Muscle of leg (tissue), 11 donors: ENCODE data around the gene DUOX1. TPM values are rescaled to one million over a fixed set of nuclear protein-coding genes. Genes with fewer than 3 reads are reported as not detected.

Experiments
- DNase-seq: peaks from one replicate; pipeline ENCODE4 v3.0.0; 2013
- H3K27ac ChIP-seq: one replicate; pipeline ENCODE4 v1.5.1; 2013; ENCODE audit warnings: mild to moderate bottlenecking, low read length, control low read depth
- H3K27me3 ChIP-seq: one replicate; pipeline ENCODE4 v1.6.1; 2013; ENCODE audit warnings: low read length; ENCODE audit not compliant: control insufficient read depth, insufficient read depth
- H3K36me3 ChIP-seq: one replicate; pipeline ENCODE4 v1.6.1; 2013; ENCODE audit warnings: low read length; ENCODE audit not compliant: control insufficient read depth, insufficient read depth
- H3K4me1 ChIP-seq: one replicate; pipeline ENCODE4 v1.6.1; 2013; ENCODE audit warnings: low read length; ENCODE audit not compliant: control insufficient read depth, insufficient read depth
- H3K4me3 ChIP-seq: one replicate; pipeline ENCODE4 v1.5.1; 2013; ENCODE audit warnings: low read length, control low read depth
- H3K9me3 ChIP-seq: replicated peaks from 2 replicates; pipeline ENCODE4 v1.6.1; 2013; ENCODE audit warnings: low read depth, low read length; ENCODE audit not compliant: control insufficient read depth
- WGBS: methylation state at CpG from one replicate; pipeline ENCODE4 v1.1.5; 2013; ENCODE audit warnings: missing lambda C conversion rate; ENCODE audit not compliant: insufficient coverage; 5-methylcytosine and 5-hydroxymethylcytosine counted together
- polyA plus RNA-seq, 8 donors: library from polyadenylated mRNA; unstranded; fragments of 120-200 nt; gene quantifications; one replicate each; pipeline versions ENCODE4 v1.2.1 to v1.2.3, GENCODE V29; 2013; ENCODE audit warnings: inconsistent platforms in 1 of 8, low replicate concordance in 1 of 8; ENCODE audit not compliant: insufficient read length in 8 of 8, insufficient read depth in 1 of 8
- total RNA-seq: library from RNA; stranded (reverse); fragments of 120-200 nt; gene quantifications from one replicate; pipeline ENCODE4 v1.2.4, GENCODE V29; 2013

Gene DUOX1
- total and polyA plus RNA-seq, 9 donors, result 0.04 to 3.2 (median 1.4) TPM

- H3K4me1 ChIP-seq, result peaks cover 22% of the 10 kb centered on the region
- H3K27me3 ChIP-seq, result peaks cover 83% of the 10 kb centered on the region
- DNase-seq, result no peak
- no peak overlapping the region for H3K27ac ChIP-seq
- no peak overlapping the region for H3K4me3 ChIP-seq
- H3K36me3 ChIP-seq, result no peaks in the 10 kb centered on the region
- H3K9me3 ChIP-seq, result no peaks in the 10 kb centered on the region
- no CpG with 5 or more reads among the region's 2 CpGs for WGBS
Measured at GRCh38 chr15:45114751-45115085, 15.1 kb upstream of the DUOX1 start.

- 26% methylated on average over 6 of the region's 7 CpGs for whole genome bisulfite sequencing
- Histone ChIP-seq H3K4me3 (no peak overlapping the region), H3K4me1 (peaks cover 22% of the 10 kb centered on the region), H3K36me3 (no peaks in the 10 kb centered on the region), H3K27ac (no peak overlapping the region), H3K9me3 (no peaks in the 10 kb centered on the region), H3K27me3 (peaks cover 78% of the 10 kb centered on the region)
- no peak for DNase-seq
Measured at GRCh38 chr15:45115312-45115820, 14.4 kb upstream of the DUOX1 start.

- Histone ChIP-seq H3K36me3 (no peaks in the 10 kb centered on the region), H3K9me3 (no peaks in the 10 kb centered on the region), H3K27ac (no peak overlapping the region), H3K4me3 (no peak overlapping the region), H3K4me1 (peaks cover 22% of the 10 kb centered on the region), H3K27me3 (peaks cover 78% of the 10 kb centered on the region)
- no peak for DNase-seq
- 6% methylated on average over 11 of the region's 19 CpGs for WGBS
Measured at GRCh38 chr15:45116006-45116481, 13.8 kb upstream of the DUOX1 start.

- H3K4me3 ChIP-seq, result no peak overlapping the region
- no peak overlapping the region for H3K27ac ChIP-seq
- WGBS, result 3% methylated on average over 63 of the region's 65 CpGs
- no peak for DNase-seq
- H3K9me3 ChIP-seq, result no peaks in the 10 kb centered on the region
- H3K4me1 ChIP-seq, result peaks cover 22% of the 10 kb centered on the region
- peaks cover 77% of the 10 kb centered on the region for H3K27me3 ChIP-seq
- no peaks in the 10 kb centered on the region for H3K36me3 ChIP-seq
Measured at GRCh38 chr15:45116482-45117307, 13.1 kb upstream of the DUOX1 start.

- no peak overlapping the region for H3K4me3 ChIP-seq
- WGBS, result 19% methylated on average over 19 of the region's 33 CpGs
- H3K27me3 ChIP-seq, result peaks cover 74% of the 10 kb centered on the region
- no peaks in the 10 kb centered on the region for H3K36me3 ChIP-seq
- H3K9me3 ChIP-seq, result no peaks in the 10 kb centered on the region
- no peak for DNase-seq
- H3K4me1 ChIP-seq, result peaks cover 20% of the 10 kb centered on the region
- no peak overlapping the region for H3K27ac ChIP-seq
Measured at GRCh38 chr15:45117308-45118130, 12.3 kb upstream of the DUOX1 start.

GRCh38 chr15:45118131-45118588 is 11.6 kb upstream of the DUOX1 start:
- Histone ChIP-seq H3K27ac (no peak overlapping the region), H3K36me3 (no peaks in the 10 kb centered on the region), H3K4me3 (no peak overlapping the region), H3K9me3 (no peaks in the 10 kb centered on the region), H3K27me3 (peaks cover 72% of the 10 kb centered on the region), H3K4me1 (peaks cover 16% of the 10 kb centered on the region)
- DNase-seq, result peak; percentile 94
- WGBS, result 2% methylated on average over 7 of the region's 14 CpGs

- Histone ChIP-seq H3K4me1 (peaks cover 16% of the 10 kb centered on the region), H3K27me3 (peaks cover 64% of the 10 kb centered on the region), H3K36me3 (no peaks in the 10 kb centered on the region), H3K4me3 (no peak overlapping the region), H3K9me3 (no peaks in the 10 kb centered on the region), H3K27ac (no peak overlapping the region)
- WGBS, result 80% methylated on average over 5 of the region's 5 CpGs
- DNase-seq, result no peak
Measured at GRCh38 chr15:45118996-45119395, 10.8 kb upstream of the DUOX1 start.

- no peak for DNase-seq
- H3K27ac ChIP-seq, result no peak overlapping the region
- H3K4me1 ChIP-seq, result peaks cover 14% of the 10 kb centered on the region
- no peaks in the 10 kb centered on the region for H3K9me3 ChIP-seq
- WGBS, result 94% methylated on average over 7 of the region's 10 CpGs
- H3K27me3 ChIP-seq, result peaks cover 57% of the 10 kb centered on the region
- no peak overlapping the region for H3K4me3 ChIP-seq
- H3K36me3 ChIP-seq, result no peaks in the 10 kb centered on the region
Measured at GRCh38 chr15:45120081-45120972, 9.5 kb upstream of the DUOX1 start.

- Histone ChIP-seq H3K27me3 (peaks cover 56% of the 10 kb centered on the region), H3K36me3 (no peaks in the 10 kb centered on the region), H3K27ac (no peak overlapping the region), H3K9me3 (no peaks in the 10 kb centered on the region), H3K4me3 (no peak overlapping the region), H3K4me1 (peaks cover 14% of the 10 kb centered on the region)
- no peak for DNase-seq
- no CpG with 5 or more reads among the region's 3 CpGs for WGBS
Measured at GRCh38 chr15:45121020-45121419, 8.8 kb upstream of the DUOX1 start.
